ENCODE data around the gene UBE2V1.
"Not testable (repeated sequence)": the region's sequence is repeated elsewhere in the genome, so short reads cannot be mapped to it uniquely, and the experiment has no call there.

UBE2V1 gene

DNA sequence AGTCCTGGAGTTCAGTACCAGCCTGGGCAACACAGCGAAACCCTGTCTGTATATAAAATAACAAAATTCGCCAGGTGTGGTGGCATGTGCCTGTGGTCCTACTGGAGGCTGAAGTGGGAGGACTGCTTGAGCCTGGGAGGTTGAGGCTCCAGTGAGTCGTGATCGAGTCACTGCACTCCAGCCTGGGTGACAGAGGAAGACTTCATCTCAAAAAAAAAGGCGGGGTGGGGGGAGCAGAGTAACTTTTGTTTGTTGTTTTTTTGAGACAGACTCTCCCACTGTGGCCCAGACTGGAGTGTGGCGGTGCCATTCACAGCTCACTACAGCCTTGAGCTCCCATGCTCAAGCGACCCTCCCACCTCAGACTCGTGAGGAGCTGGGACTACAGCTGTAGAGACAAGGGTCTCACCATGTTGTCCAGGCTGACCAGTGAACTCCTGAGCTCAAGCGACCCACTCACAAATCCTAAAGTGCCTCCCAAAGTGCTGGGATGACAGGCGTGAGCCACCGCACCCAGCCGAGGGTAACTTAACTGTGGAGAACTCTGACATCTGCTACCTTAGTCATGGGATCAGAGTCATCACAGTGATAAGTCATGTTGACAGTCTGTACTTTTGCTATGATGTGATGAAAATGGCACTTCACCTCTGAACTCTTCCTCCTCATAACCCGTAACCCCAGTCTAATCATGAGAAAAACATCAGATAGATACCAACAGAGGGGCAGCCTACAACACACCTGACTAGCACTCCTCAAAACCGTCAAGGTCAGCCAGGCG lies 24.1 kb upstream of the UBE2V1 start:
- DNase-seq = no peak

DNA sequence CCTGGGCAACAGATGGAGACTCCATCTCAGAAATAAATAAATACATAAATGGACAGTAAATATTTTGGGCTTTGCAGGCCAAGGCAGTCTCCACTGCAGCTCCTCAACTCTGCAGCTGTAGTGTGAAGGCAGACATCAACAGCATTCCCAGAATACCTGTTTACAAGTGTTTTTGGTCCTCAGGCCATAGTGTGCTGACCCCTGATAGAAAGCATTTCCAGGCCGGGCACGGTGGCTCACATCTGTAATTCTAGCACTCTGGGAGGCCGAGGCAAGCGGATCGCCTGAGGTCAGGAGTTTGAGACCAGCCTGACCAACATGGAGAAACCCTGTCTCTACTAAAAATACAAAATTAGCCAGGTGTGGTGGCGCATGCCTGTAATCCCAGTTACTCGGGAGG lies 22.2 kb upstream of the UBE2V1 start:
- DNase-seq = not testable (repeated sequence)

DNA sequence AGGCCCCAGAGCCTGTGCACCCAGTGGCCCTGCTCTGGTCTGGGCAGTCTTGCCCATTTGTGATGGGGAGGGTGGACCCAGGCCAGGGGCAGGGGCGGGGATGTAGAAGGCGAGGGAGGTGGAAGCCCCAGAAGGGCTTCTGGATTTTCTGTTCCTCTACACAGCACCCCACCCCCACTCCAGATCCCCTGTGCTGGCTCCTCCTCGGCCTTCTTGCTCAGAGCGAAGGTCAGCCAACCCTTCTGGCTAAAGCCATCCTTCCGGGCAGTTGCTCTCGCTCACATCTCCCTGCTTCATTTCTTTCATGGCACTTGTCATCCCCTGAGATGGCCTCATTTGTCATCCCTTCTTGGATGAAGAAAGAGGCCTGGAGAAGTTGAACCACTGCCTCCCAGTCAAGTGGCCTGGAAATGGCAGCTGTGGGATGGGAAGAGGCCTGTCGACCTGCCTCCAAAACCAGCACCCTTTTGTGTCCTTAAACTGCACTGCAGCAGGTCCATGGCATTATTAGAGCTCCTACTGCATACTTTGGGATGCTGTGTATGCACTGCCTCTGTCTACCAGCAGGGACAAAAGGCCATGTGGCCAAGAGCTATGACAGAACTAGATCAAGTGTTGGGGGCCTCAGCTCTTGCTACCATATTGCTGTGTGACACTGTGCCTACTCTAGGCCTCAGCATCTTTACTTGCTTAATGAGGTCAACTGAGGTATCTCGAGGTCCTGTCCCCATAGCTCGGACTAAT lies 20.7 kb upstream of the UBE2V1 start:
- DNase-seq = no peak

GRCh38 chr20:50133041-50133440 lies 20.1 kb upstream of the UBE2V1 start:
- DNase-seq = peak; percentile 67

GRCh38 chr20:50130995-50131394 lies 18.0 kb upstream of the UBE2V1 start:
- DNase-seq = no peak

GRCh38 chr20:50130356-50130723 lies 17.4 kb upstream of the UBE2V1 start:
- no peak for DNase-seq

GRCh38 chr20:50129662-50130355 lies 16.9 kb upstream of the UBE2V1 start:
- no peak for DNase-seq

- no peak for DNase-seq
Measured at GRCh38 chr20:50128520-50128905, 15.6 kb upstream of the UBE2V1 start.

GRCh38 chr20:50127587-50128519 lies 14.9 kb upstream of the UBE2V1 start:
- DNase-seq = no peak

- DNase-seq = no peak
Measured at GRCh38 chr20:50126662-50127061, 13.7 kb upstream of the UBE2V1 start.

GRCh38 chr20:50125279-50125678 lies 12.3 kb upstream of the UBE2V1 start:
- DNase-seq = no peak

DNA sequence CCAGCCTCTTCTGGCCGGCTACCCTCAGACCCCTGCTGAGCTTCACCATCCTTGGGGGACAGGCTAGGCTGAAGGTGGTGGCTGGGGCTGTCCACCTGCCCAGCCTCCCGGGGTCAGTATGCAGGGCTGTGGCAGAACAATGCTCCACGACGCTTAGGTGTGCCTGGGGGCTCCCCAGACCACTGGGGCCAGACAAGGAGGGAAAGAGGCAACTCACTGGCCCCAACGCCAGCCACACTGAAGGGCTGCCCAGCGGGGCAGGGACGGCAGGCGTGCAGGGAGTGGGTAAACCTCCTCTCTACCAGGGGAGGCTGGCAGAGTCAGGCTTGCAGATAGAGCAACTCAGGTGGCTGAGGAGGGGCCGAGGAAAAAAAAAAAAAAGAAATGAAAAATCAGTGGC lies 11.5 kb upstream of the UBE2V1 start:
- DNase-seq = no peak

- no peak for DNase-seq
Measured at GRCh38 chr20:50123418-50123817, 10.5 kb upstream of the UBE2V1 start.

GRCh38 chr20:50122763-50123162 lies 9.8 kb upstream of the UBE2V1 start:
- DNase-seq = no peak

GRCh38 chr20:50121858-50122271 lies 8.9 kb upstream of the UBE2V1 start:
- DNase-seq = no peak

DNA sequence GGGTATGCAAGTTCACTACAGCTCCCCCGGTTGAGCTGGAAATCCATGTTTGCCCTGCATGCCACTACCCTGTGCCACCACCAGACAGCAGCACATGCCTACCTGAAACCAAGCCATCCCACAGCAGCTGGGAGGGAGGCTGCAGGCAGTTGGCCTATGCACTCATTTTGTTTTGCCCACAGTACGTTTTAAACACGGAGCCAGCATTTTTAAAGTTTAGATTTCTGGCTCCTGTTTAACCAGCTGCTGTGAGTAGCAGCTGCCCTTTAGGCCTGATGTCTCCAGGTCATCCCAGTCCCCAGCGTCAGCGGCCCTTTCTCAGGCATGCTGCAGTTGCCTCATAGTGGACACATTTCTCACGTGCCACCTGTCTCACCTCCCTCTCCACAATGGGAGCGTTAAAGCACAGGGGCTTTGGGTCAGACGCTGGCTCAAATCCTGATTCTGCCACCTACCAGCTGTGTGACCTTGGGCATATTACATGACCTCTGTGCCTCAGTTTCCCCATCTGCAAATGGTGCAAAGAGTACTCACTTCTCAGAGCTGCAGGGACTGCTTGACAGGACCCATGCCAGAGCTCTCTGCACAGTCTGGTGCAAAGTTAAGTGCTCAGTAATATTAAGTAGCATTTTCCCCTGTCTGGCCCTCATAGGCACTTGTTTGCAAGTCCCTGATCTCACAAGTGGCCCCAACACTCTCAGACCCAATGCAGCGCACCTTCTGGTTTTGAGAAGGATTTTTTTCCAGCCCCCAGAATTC lies 8.2 kb upstream of the UBE2V1 start:
- peak; percentile 44 for DNase-seq

DNA sequence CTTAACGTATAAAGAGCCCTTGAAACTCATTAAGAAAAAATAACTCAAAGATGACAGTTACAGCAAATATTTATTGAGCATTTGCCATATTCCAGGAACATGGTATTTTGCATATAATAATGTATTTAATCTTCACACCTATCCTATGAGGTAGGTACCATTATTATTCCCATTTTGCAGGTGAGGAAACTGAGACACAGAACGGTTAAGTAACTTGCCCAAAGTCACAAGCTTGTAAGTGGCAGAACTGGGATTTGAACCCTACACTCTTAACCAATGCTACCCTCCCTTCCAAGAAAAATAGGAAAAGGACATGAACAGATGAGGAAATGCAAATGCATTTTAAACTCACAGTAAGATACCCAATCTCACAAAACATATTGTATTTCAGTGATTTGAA lies 5.3 kb upstream of the UBE2V1 start:
- DNase-seq = no peak

- DNase-seq = no peak
Measured at GRCh38 chr20:50116368-50116999, 3.5 kb upstream of the UBE2V1 start.

DNA sequence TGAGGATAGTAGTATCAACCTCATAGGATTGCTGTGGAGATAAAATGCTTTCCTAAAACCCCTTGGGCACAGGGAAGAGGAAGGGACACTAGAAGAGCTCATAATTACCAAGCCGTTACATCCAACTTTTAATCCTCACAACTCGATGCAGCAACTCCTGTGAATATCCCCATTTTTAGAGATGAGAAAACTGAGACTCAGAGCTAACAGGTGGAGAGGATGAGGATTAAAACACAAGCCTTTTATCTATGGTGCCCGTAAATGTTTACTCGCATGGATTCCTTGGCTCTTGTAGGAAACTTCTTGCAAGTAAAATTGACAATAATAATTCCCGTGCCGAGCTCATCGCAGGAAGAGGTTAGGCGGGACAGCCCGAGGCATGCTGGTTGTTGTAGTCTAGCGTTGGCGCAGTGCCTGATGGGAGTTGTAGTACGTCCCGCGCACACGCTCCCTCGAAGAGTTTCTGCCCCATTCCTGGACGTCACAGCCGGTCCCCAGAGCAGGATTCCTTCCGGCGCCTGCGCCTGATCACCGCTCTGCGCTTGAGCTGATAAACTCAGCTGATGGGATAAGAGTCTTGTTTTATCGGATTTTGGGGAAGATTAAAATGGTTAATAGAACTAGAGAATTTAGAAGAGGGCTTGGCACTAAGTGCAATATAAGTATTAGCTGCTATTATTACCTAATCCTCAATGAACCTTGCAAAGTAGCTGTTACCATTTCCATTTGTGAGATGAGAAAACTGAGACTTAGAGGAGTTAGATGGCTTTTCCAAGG lies 2.8 kb upstream of the UBE2V1 start:
- peak; percentile 88 for DNase-seq

- no peak for DNase-seq
Measured at GRCh38 chr20:50115041-50115512, 2.1 kb upstream of the UBE2V1 start.

Data from NCI-H510A (cell line).